HEK293 (cell line): ENCODE data around the gene AZIN2.
A peak's percentile ranks its signal among the peaks of the same experiment; 100 is the strongest.

Experiments used
- CTCF ChIA-PET: fragments of 350-600 bp; formaldehyde crosslinking; extraction: SDS; loops from one replicate; lab custom pipeline; 2021; ENCODE audit warnings: antibody characterized with exemption; lab: Yijun Ruan, JAX
- POLR2A ChIA-PET: fragments of 300-600 bp; formaldehyde crosslinking; extraction: SDS; loops from one replicate; lab custom pipeline; 2020; ENCODE audit warnings: antibody characterized with exemption, inconsistent platforms; lab: Yijun Ruan, JAX
- H3K27ac ChIP-seq: fragments of 200-500 bp; sonication (Bioruptor generic); 2 replicates; pipeline ENCODE4 v1.5.1; 2014; ENCODE audit warnings: low read depth, low read length, control low read depth, inconsistent platforms; ENCODE audit errors: extremely low read depth
- H3K36me3 ChIP-seq, 2 experiments: fragments of 200-500 bp in 1 of 2; sonication (Bioruptor generic) in 1 of 2; 1 replicate in 1 of 2; 2 replicates in 1 of 2; pipeline ENCODE4 v1.5.1; 2014 to 2017; ENCODE audit warnings: inconsistent platforms in 2 of 2, low read length in 2 of 2; ENCODE audit not compliant: control insufficient read depth in 2 of 2, insufficient read depth in 1 of 2
- H3K4me1 ChIP-seq: fragments of 200-500 bp; sonication (Bioruptor generic); 2 replicates; pipeline ENCODE4 v1.5.1; 2014; ENCODE audit warnings: mild to moderate bottlenecking, low read length, inconsistent platforms; ENCODE audit not compliant: control insufficient read depth, insufficient read depth
- H3K4me3 ChIP-seq: 2 replicates; pipeline ENCODE4 v1.5.1; 2011; ENCODE audit warnings: low read depth, mild to moderate bottlenecking, control low read depth, low read length, moderate library complexity
- H3K9me3 ChIP-seq: fragments of 200-500 bp; sonication (Bioruptor generic); 2 replicates; pipeline ENCODE4 v1.5.1; 2014; ENCODE audit warnings: low read depth, low read length, inconsistent platforms; ENCODE audit not compliant: control insufficient read depth, insufficient read depth
- MYNN ChIP-seq: fragments of 450-650 bp; formaldehyde crosslinking; IDR thresholded peaks from 2 replicates; pipeline ENCODE4 v1.5.1; 2016; ENCODE audit warnings: missing biosample characterization, missing genetic modification characterization, borderline replicate concordance
- REST ChIP-seq: fragments of 450-650 bp; formaldehyde crosslinking; IDR thresholded peaks from 2 replicates; pipeline ENCODE4 v1.5.1; 2016; ENCODE audit warnings: missing biosample characterization, missing genetic modification characterization
- YY1 ChIP-seq: fragments of 450-650 bp; formaldehyde crosslinking; IDR thresholded peaks from 2 replicates; pipeline ENCODE4 v1.5.1; 2018; ENCODE audit warnings: missing biosample characterization, missing genetic modification characterization
- ZBTB1 ChIP-seq: fragments of 450-650 bp; formaldehyde crosslinking; IDR thresholded peaks from 2 replicates; pipeline ENCODE4 v1.5.1; 2016; ENCODE audit warnings: missing biosample characterization, missing genetic modification characterization
- ZNF155 ChIP-seq: fragments of 450-650 bp; formaldehyde crosslinking; IDR thresholded peaks from 2 replicates; pipeline ENCODE4 v1.5.1; 2016; ENCODE audit warnings: missing biosample characterization, missing genetic modification characterization
- ZNF223 ChIP-seq: fragments of 450-650 bp; formaldehyde crosslinking; IDR thresholded peaks from 2 replicates; pipeline ENCODE4 v1.5.1; 2016; ENCODE audit warnings: missing biosample characterization, missing genetic modification characterization
- ZNF266 ChIP-seq: fragments of 450-650 bp; formaldehyde crosslinking; IDR thresholded peaks from 2 replicates; pipeline ENCODE4 v1.5.1; 2016; ENCODE audit warnings: missing biosample characterization, missing genetic modification characterization, low read depth
- ZNF311 ChIP-seq: fragments of 450-650 bp; formaldehyde crosslinking; IDR thresholded peaks from 2 replicates; pipeline ENCODE4 v1.5.1; 2017; ENCODE audit warnings: missing biosample characterization, missing genetic modification characterization, borderline replicate concordance
- ZNF658 ChIP-seq: fragments of 450-650 bp; formaldehyde crosslinking; IDR thresholded peaks from 2 replicates; pipeline ENCODE4; 2016; ENCODE audit warnings: missing biosample characterization, missing genetic modification characterization
- ZNF76 ChIP-seq: fragments of 450-650 bp; formaldehyde crosslinking; IDR thresholded peaks from 2 replicates; pipeline ENCODE4; 2016; ENCODE audit warnings: low read depth, missing biosample characterization, missing genetic modification characterization, borderline replicate concordance
- ZNF768 ChIP-seq: fragments of 450-650 bp; formaldehyde crosslinking; IDR thresholded peaks from 2 replicates; pipeline ENCODE4 v1.5.1; 2018; ENCODE audit warnings: missing biosample characterization, mild to moderate bottlenecking, missing genetic modification characterization
- ZNF830 ChIP-seq: fragments of 450-650 bp; IDR thresholded peaks from 2 replicates; pipeline ENCODE4 v1.5.0; 2018; ENCODE audit warnings: missing biosample characterization, missing genetic modification characterization, low read depth, mild to moderate bottlenecking, moderate library complexity
- TF ChIP-seq, protein P1 (sequence below): fragments of 450-650 bp; formaldehyde crosslinking; IDR thresholded peaks from 2 replicates; pipeline ENCODE4 v1.5.1; 2016; ENCODE audit warnings: missing biosample characterization, missing genetic modification characterization
- TF ChIP-seq, protein P2 (sequence below): fragments of 450-650 bp; formaldehyde crosslinking; IDR thresholded peaks from 2 replicates; pipeline ENCODE4 v1.5.1; 2016; ENCODE audit warnings: missing biosample characterization, missing genetic modification characterization

AZIN2 gene

GRCh38 chr1:33140153-33141149, 59.5 kb downstream of the AZIN2 start:
- no peaks in the 10 kb centered on the region for H3K9me3 ChIP-seq
- H3K4me1 ChIP-seq = peaks cover 3% of the 10 kb centered on the region
- TF ChIP-seq REST (tag by site-specific recombination) (peak; percentile 82), ZNF658 (tag by site-specific recombination) (no peak)
- no peak overlapping the region for H3K4me3 ChIP-seq
- H3K36me3 ChIP-seq = peaks cover 0 to 4% of the 10 kb centered on the region in 2 experiments; a peak in 1 of 3 replicates
- ChIA-PET POLR2A (interaction anchor here (0.6 to 1.7 kb wide), 3 partner anchors 12 to 40 kb away, joined by 4 to 9 read pairs (median 5); no protein-coding TSS in a partner anchor), CTCF (interaction anchor here (0.5 to 4.5 kb wide), 8 partner anchors 7 to 240 kb away, joined by 3 to 38 read pairs (median 3); no protein-coding TSS in a partner anchor)
- H3K27ac ChIP-seq = no peak overlapping the region

GRCh38 chr1:33141216-33141615, 60.3 kb downstream of the AZIN2 start:
- ChIA-PET CTCF (interaction anchor here (0.9 to 2.3 kb wide), 2 partner anchors 9 to 14 kb away, joined by 3 to 12 read pairs; no protein-coding TSS in a partner anchor), POLR2A (interaction anchor here (0.6 to 1.7 kb wide), 2 partner anchors 11 to 40 kb away, joined by 5 to 9 read pairs; no protein-coding TSS in a partner anchor)
- Histone ChIP-seq H3K4me3 (no peak overlapping the region), H3K4me1 (peaks cover 3% of the 10 kb centered on the region), H3K27ac (no peak overlapping the region), H3K9me3 (no peaks in the 10 kb centered on the region), H3K36me3 (peaks cover 0 to 4% of the 10 kb centered on the region in 2 experiments; a peak in 1 of 3 replicates)
- TF ChIP-seq YY1 (tag by site-specific recombination) (no peak), ZNF76 (tag by site-specific recombination) (no peak), ZNF155 (no peak), ZNF223 (tag by site-specific recombination) (no peak), ZNF768 (tag by site-specific recombination) (peak; percentile 52; the same call in 1 of the 2 replicates), ZNF830 (no peak), ZBTB1 (tag by site-specific recombination) (no peak)
- TF ChIP-seq, protein P1, sequence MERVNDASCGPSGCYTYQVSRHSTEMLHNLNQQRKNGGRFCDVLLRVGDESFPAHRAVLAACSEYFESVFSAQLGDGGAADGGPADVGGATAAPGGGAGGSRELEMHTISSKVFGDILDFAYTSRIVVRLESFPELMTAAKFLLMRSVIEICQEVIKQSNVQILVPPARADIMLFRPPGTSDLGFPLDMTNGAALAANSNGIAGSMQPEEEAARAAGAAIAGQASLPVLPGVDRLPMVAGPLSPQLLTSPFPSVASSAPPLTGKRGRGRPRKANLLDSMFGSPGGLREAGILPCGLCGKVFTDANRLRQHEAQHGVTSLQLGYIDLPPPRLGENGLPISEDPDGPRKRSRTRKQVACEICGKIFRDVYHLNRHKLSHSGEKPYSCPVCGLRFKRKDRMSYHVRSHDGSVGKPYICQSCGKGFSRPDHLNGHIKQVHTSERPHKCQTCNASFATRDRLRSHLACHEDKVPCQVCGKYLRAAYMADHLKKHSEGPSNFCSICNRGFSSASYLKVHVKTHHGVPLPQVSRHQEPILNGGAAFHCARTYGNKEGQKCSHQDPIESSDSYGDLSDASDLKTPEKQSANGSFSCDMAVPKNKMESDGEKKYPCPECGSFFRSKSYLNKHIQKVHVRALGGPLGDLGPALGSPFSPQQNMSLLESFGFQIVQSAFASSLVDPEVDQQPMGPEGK (tag by site-specific recombination) = no peak

DNA sequence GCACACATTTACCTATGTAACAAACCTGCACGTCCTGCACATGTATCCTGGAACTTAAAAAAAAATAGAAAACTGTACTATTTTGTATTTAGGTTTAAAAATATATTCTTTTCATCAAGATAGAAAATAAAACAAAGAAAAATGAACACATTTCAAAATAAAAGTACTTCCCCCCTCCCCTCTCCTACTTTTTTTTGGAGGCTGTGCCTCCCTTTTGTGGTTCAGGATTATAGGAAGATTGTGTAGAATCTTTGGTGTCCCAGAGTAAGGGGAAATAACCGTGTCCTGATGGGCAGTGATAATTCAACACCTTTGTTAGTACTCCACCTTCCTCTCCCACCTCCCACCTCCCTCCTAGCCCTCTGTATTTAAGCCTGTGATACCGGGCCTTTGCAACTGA, 60.8 kb downstream of the AZIN2 start:
- POLR2A ChIA-PET = interaction anchor here (1.7 kb wide), 1 partner anchor 39 kb away, joined by 5 read pairs; no protein-coding TSS in a partner anchor
- TF ChIP-seq ZNF311 (tag by site-specific recombination) (no peak), ZNF266 (tag by site-specific recombination) (no peak), MYNN (peak; percentile 75; the same call in 1 of the 2 replicates)
- TF ChIP-seq, protein P2, sequence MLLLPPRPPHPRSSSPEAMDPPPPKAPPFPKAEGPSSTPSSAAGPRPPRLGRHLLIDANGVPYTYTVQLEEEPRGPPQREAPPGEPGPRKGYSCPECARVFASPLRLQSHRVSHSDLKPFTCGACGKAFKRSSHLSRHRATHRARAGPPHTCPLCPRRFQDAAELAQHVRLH (tag by site-specific recombination) = no peak
- CTCF ChIA-PET = interaction anchor here (0.7 to 2.3 kb wide), 3 partner anchors 8 to 29 kb away, joined by 3 to 12 read pairs (median 3); no protein-coding TSS in a partner anchor
- Histone ChIP-seq H3K4me1 (peaks cover 3% of the 10 kb centered on the region), H3K27ac (no peak overlapping the region), H3K4me3 (no peak overlapping the region), H3K36me3 (peaks cover 0 to 9% of the 10 kb centered on the region in 2 experiments; a peak in 1 of 3 replicates), H3K9me3 (no peaks in the 10 kb centered on the region)
